K562 (cell line): ENCODE results near the gene DDX60. TPM values are rescaled to one million over a fixed set of nuclear protein-coding genes. Genes with fewer than 3 reads are reported as not detected.

ENCODE experiments used
- ATAC-seq: fragments of 200-7000 bp; cut with Tn5 transposase; 3 replicates; pipeline ENCODE4 v1.9.1; 2020; ENCODE audit warnings: moderate library complexity
- BruUV-seq: library from RNA; stranded (reverse); fragments of 400-500 nt; replicated peaks from 2 replicates; lab custom pipeline; 2021; lab: Mats Ljungman, UMichigan
- CTCF ChIA-PET: fragments of 300-600 bp; formaldehyde crosslinking; extraction: SDS; loops from one replicate; lab custom pipeline; 2021; ENCODE audit warnings: low intra/inter-chr PET ratio; lab: Yijun Ruan, JAX
- POLR2A ChIA-PET: fragments of 300-600, 350-650 bp; sonication (Branson Sonifier 250); formaldehyde crosslinking; extraction: SDS; loops from one replicate; lab custom pipeline; 2021; ENCODE audit warnings: antibody characterized with exemption, inconsistent platforms; lab: Yijun Ruan, JAX
- DNase-seq, 4 experiments: peaks; one replicate each; pipeline versions ENCODE4 v3.0.0 to v3.0.0-alpha.2; 2011 to 2018; ENCODE audit warnings: low spot score in 3 of 4, mixed read lengths in 3 of 4; ENCODE audit errors: extremely low read depth in 1 of 4
- FAIRE-seq: peaks from 2 replicates; lab custom pipeline; 2011; peaks lifted over from hg19 to GRCh38; lab: Jason Lieb, UNC
- H2AFZ ChIP-seq: 2 replicates; pipeline ENCODE4 v1.6.0; 2011; ENCODE audit warnings: low read depth, low read length, control low read depth, inconsistent platforms
- H3K27ac ChIP-seq: fragments of 200-600 bp; 3 replicates; pipeline ENCODE4 v1.8.0; 2011; ENCODE audit warnings: low read depth, mild to moderate bottlenecking, control low read depth, inconsistent platforms, low read length, moderate library complexity, mixed read lengths; ENCODE audit errors: extremely low read depth
- H3K27me3 ChIP-seq, 2 experiments: fragments of 300-600 bp in 1 of 2; 2 replicates in 1 of 2; 3 replicates in 1 of 2; pipeline versions ENCODE4 v1.6.0 to v1.8.0; 2011; ENCODE audit warnings: inconsistent platforms in 2 of 2, low read length in 2 of 2, mild to moderate bottlenecking in 1 of 2, mixed read lengths in 1 of 2, moderate library complexity in 1 of 2; ENCODE audit not compliant: control insufficient read depth in 2 of 2, insufficient read depth in 2 of 2
- H3K36me3 ChIP-seq: fragments of 300-600 bp; 3 replicates; pipeline ENCODE4 v1.8.0; 2011; ENCODE audit warnings: mild to moderate bottlenecking, low read length, inconsistent platforms; ENCODE audit not compliant: control insufficient read depth, insufficient read depth
- H3K4me1 ChIP-seq, 2 experiments: fragments of 200-600 bp in 1 of 2; replicated peaks in 1 of 2; 2 replicates in 1 of 2; 3 replicates in 1 of 2; pipeline versions ENCODE4 v1.5.1 to v1.8.0; 2011; ENCODE audit warnings: inconsistent platforms in 2 of 2, low read length in 2 of 2, mild to moderate bottlenecking in 1 of 2, mixed read lengths in 1 of 2, moderate library complexity in 1 of 2; ENCODE audit not compliant: control insufficient read depth in 2 of 2, insufficient read depth in 2 of 2
- H3K4me2 ChIP-seq: 2 replicates; pipeline ENCODE4 v1.6.1; 2011; ENCODE audit warnings: low read length, control low read depth, inconsistent platforms, mixed read lengths; ENCODE audit not compliant: insufficient read depth
- H3K4me3 ChIP-seq: fragments of 200-600 bp; sonication (generic), shearing (Covaris generic); 2 replicates; pipeline ENCODE4 v1.5.1; 2016; ENCODE audit warnings: control low read depth, inconsistent platforms
- H3K79me2 ChIP-seq: fragments of 200-600 bp; 3 replicates; pipeline ENCODE4 v1.8.0; 2011; ENCODE audit warnings: low read length, inconsistent platforms; ENCODE audit not compliant: control insufficient read depth, insufficient read depth
- H3K9ac ChIP-seq, 2 experiments: 2 replicates each; pipeline versions ENCODE4 v1.6.0 to v1.6.1; 2011; ENCODE audit warnings: low read depth in 2 of 2, low read length in 2 of 2, control low read depth in 1 of 2, inconsistent platforms in 1 of 2, mild to moderate bottlenecking in 1 of 2, mixed read lengths in 1 of 2; ENCODE audit not compliant: insufficient read depth in 1 of 2
- H3K9me1 ChIP-seq: one replicate; pipeline ENCODE4 v1.6.0; 2011; ENCODE audit warnings: inconsistent platforms, mild to moderate bottlenecking, low read length, moderate library complexity; ENCODE audit not compliant: control insufficient read depth, insufficient read depth
- H3K9me3 ChIP-seq: replicated peaks from 2 replicates; pipeline ENCODE4 v1.5.1; 2011; ENCODE audit warnings: low read depth, low read length, inconsistent platforms; ENCODE audit not compliant: control insufficient read depth, insufficient read depth
- H4K20me1 ChIP-seq: replicated peaks from 2 replicates; pipeline ENCODE4 v1.6.1; 2011; ENCODE audit warnings: low read length, inconsistent platforms, mixed read lengths; ENCODE audit not compliant: control insufficient read depth, insufficient read depth
- BACH1 ChIP-seq: fragments of 200-800 bp; sonication (Bioruptor generic); IDR thresholded peaks from 2 replicates; pipeline ENCODE4 v1.6.1; 2016; ENCODE audit warnings: missing genetic modification characterization, missing compliant biosample characterization
- EP300 ChIP-seq: IDR thresholded peaks from 2 replicates; pipeline ENCODE4 v1.6.1; 2012; ENCODE audit warnings: low read length, improper control_type of control experiment
- EZH2 ChIP-seq: IDR thresholded peaks from 2 replicates; pipeline ENCODE4 v1.6.1; 2012; ENCODE audit warnings: low read depth, mild to moderate bottlenecking, inconsistent platforms, low read length, borderline replicate concordance
- GABPB1 ChIP-seq: sonication (generic); formaldehyde crosslinking; IDR thresholded peaks from 2 replicates; pipeline ENCODE4 v1.8.0; 2022; ENCODE audit warnings: mild to moderate bottlenecking, missing genetic modification reagents
- KLF10 ChIP-seq: fragments of 250-450 bp; sonication (Bioruptor Pico); IDR thresholded peaks from 2 replicates; pipeline ENCODE4 v1.6.1; 2021; ENCODE audit warnings: matching md5 sums
- MTF1 ChIP-seq: fragments of 250-450 bp; sonication (Bioruptor Pico); IDR thresholded peaks from 2 replicates; pipeline ENCODE4 v1.9.0; 2021; ENCODE audit warnings: moderate library complexity, mild to moderate bottlenecking, inconsistent platforms, borderline replicate concordance
- NFXL1 ChIP-seq: fragments of 450-650 bp; formaldehyde crosslinking; IDR thresholded peaks from 2 replicates; pipeline ENCODE4 v1.4.0; 2021; ENCODE audit warnings: mild to moderate bottlenecking
- PHF21A ChIP-seq: fragments of 450-650 bp; IDR thresholded peaks from 2 replicates; pipeline ENCODE4 v1.6.1; 2017; ENCODE audit warnings: low read depth, borderline replicate concordance
- PPARD ChIP-seq: fragments of 250-450 bp; sonication (Bioruptor Pico); IDR thresholded peaks from 2 replicates; pipeline ENCODE4 v1.8.0; 2022; ENCODE audit warnings: inconsistent platforms, mild to moderate bottlenecking, moderate library complexity
- SAFB2 ChIP-seq: fragments of 200-400 bp; formaldehyde crosslinking; IDR thresholded peaks from 2 replicates; pipeline ENCODE4 v1.6.1; 2018; ENCODE audit warnings: borderline replicate concordance, low read length, low read depth, moderate library complexity; ENCODE audit not compliant: severe bottlenecking
- STAG1 ChIP-seq: sonication (generic); formaldehyde crosslinking; IDR thresholded peaks from 2 replicates; pipeline ENCODE4 v1.5.0; 2020; ENCODE audit warnings: missing genetic modification reagents, borderline replicate concordance
- ZNF395 ChIP-seq: fragments of 200-800 bp; sonication (Bioruptor generic); IDR thresholded peaks from 2 replicates; pipeline ENCODE4 v1.6.1; 2017; ENCODE audit warnings: missing genetic modification characterization, missing compliant biosample characterization
- WGBS: fragments of 100-300 bp; shearing (Covaris generic); methylation state at CpG from one replicate; pipeline ENCODE4 v1.1.6; 2016; ENCODE audit warnings: low coverage, mixed read lengths; ENCODE audit not compliant: insufficient coverage; ENCODE audit errors: missing lambda C conversion rate; 5-methylcytosine and 5-hydroxymethylcytosine counted together
- in situ Hi-C: fragments of 300-500 bp; cut with MboI; formaldehyde crosslinking; loops from 4 replicates; pipeline ENCODE4 v1.15.0; 2018; ENCODE audit warnings: inconsistent platforms, mixed read lengths
- intact Hi-C: fragments of 100-400 bp; cut with micrococcal nuclease; formaldehyde crosslinking; loops from 2 replicates; pipeline ENCODE4 v1.14.2; 2022
- polyA plus RNA-seq, 8 experiments: library from polyadenylated mRNA; depleted of rRNA in 4 of 8; stranded (reverse) in 5 of 8; unstranded in 3 of 8; fragments of >200 nt; fragmentation: Nextera tagmentation in 2 of 8; fragmentation: Illumina TruSeq in 1 of 8; extraction: Ambion mirVana in 2 of 8; extraction: Trizol in 1 of 8; gene quantifications; 2 replicates each; pipeline versions ENCODE4 v1.2.1 to v1.2.3, GENCODE V29; 2011 to 2014; ENCODE audit warnings: inconsistent platforms in 1 of 8, missing spikeins in 1 of 8
- total RNA-seq, 7 experiments: library from RNA; depleted of rRNA in 6 of 7; stranded (reverse); fragments of >200 nt in 6 of 7; fragmentation: Illumina TruSeq in 2 of 7; extraction: Trizol in 2 of 7; gene quantifications; 2 replicates each; pipeline versions ENCODE4 v1.2.1 to v1.2.3, GENCODE V29; 2011 to 2021; ENCODE audit warnings: low replicate concordance in 1 of 7

DDX60 gene
- total and polyA plus RNA-seq, 9 of the 15 experiments (the other 6 are each of a cell fraction or from before 2014, with no cell fraction given) = 0.06 to 0.25 (median 0.13) TPM

GRCh38 chr4:168199260-168199957, 119.1 kb downstream of the DDX60 start:
- in situ Hi-C loops (no loop called here), intact Hi-C loops (no loop called here)
- Histone ChIP-seq H4K20me1 (no peaks in the 10 kb centered on the region), H3K9me3 (no peaks in the 10 kb centered on the region; the same call in 1 of the 2 replicates), H3K9me1 (no peaks in the 10 kb centered on the region), H2AFZ (no peak overlapping the region), H3K4me1 (no peaks in the 10 kb centered on the region), H3K36me3 (no peaks in the 10 kb centered on the region), H3K27ac (no peak overlapping the region), H3K4me2 (no peak overlapping the region), H3K9ac (no peak overlapping the region), H3K79me2 (no peaks in the 10 kb centered on the region), H3K27me3 (no peaks in the 10 kb centered on the region), H3K4me3 (no peak overlapping the region)
- ChIA-PET CTCF (no interaction called here), POLR2A (no interaction called here)
- DNase-seq (no peak), ATAC-seq (no peak), FAIRE-seq (no peak)
- TF ChIP-seq EZH2 (no peak), STAG1 (no peak), EP300 (no peak), PPARD (CRISPR knock-in tag) (no peak), GABPB1 (CRISPR knock-in tag) (no peak), PHF21A (no peak), SAFB2 (no peak), BACH1 (tag) (no peak), NFXL1 (no peak), KLF10 (no peak), MTF1 (CRISPR knock-in tag) (no peak), ZNF395 (CRISPR knock-in tag) (no peak)
- no TSS peak for BruUV-seq
- WGBS = 0% methylated on average over 4 of the region's 4 CpGs
